Measurements from ENCODE around the gene VARS1.
A peak's percentile ranks its signal among the peaks of the same experiment; 100 is the strongest.
"Not testable (repeated sequence)": the region's sequence is repeated elsewhere in the genome, so short reads cannot be mapped to it uniquely, and the experiment has no call there.

The VARS1 gene

DNA sequence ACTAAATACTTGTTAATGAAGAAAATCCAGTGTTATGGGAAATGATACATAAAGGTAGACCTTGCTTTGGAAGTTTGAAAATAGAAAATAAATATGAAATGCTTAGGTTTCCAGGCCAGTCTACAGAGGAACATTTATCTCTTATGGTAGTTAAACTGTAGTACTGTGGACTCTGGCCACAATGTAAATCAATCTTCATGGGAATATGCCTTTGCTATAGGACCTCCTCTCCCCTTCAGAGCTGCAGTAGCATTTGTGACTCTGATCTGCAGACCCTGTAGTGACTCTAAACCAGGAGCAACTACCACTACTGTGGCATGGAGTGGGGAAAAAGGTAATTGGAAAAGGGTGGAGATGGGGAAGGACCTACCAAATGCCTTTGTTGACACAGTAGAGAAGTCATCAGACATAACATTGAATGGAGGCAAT is 24.3 kb upstream of the VARS1 start:
- FAIRE-seq: no peak
- TF ChIP-seq POLR2AphosphoS5 (IDR thresholded peaks at IDR 0.05; ENCODE audit: low read depth, low read length) (no peak), POLR2A (IDR thresholded peaks at IDR 0.05; ENCODE audit: low read depth, low read length) (no peak), TAF1 (IDR thresholded peaks at IDR 0.05; ENCODE audit: borderline replicate concordance, low read depth, low read length) (no peak)
- no peak for DNase-seq (ENCODE audit: insufficient read length)

DNA sequence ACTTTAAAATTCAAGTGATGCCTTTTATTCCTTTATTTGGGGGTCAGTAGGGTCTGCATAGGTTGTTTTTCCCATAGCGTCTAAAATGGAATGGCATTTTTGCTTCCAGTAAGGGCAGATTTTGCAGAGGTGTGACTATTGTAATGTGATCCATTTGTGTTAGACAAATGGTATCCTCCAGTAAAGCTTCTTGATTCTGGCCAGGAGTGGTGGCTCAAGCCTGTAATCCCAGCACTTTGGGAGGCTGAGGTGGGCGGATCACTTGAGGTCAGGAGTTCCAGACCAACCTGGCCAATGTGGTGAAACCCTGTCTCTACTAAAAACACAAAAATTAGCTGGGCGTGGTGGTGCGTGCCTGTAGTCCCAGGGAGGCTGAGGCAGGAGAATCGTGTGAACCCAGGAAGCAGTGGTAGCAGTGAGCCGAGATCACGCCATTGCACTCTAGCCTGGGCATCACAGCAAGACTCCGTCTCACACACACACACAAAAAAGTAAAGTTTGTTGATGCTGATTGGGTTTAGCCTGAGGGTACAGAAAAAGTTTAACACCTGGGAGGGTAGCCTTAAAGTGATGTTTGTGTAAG is 22.5 kb upstream of the VARS1 start:
- not testable (repeated sequence) for DNase-seq (ENCODE audit: insufficient read length); FAIRE-seq

- peak; percentile 72 for FAIRE-seq
- not testable (repeated sequence) for DNase-seq (ENCODE audit: insufficient read length)
These were observed 21.8 kb upstream of the VARS1 start for GRCh38 chr6:31817133-31817928.

DNA sequence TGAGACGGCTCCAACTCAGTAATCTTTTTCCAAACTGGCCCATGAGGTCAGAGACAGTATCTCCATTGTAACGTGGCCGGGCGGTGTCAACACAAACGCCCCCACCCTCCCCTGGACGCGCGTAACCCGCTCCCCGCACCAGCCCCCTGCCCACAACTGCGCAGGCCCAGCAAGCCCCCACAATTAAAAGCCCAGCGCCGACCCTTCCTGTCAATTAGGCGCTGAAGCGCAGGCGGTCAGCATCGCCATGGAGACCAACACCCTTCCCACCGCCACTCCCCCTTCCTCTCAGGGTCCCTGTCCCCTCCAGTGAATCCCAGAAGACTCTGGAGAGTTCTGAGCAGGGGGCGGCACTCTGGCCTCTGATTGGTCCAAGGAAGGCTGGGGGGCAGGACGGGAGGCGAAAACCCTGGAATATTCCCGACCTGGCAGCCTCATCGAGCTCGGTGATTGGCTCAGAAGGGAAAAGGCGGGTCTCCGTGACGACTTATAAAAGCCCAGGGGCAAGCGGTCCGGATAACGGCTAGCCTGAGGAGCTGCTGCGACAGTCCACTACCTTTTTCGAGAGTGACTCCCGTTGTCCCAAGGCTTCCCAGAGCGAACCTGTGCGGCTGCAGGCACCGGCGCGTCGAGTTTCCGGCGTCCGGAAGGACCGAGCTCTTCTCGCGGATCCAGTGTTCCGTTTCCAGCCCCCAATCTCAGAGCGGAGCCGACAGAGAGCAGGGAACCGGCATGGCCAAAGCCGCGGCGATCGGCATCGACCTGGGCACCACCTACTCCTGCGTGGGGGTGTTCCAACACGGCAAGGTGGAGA is 19.7 kb upstream of the VARS1 start, which contains the start of the genes HSPA1A and HSPA1L:
Gene HSPA1A, plus strand, starts transcription at position 519 of the 814 bp plus-strand sequence. Its CDS starts 214 bp downstream, at position 733.
Gene HSPA1L, minus strand, starts transcription at position 259 of the 814 bp plus-strand sequence. CDS start 3,311 bp downstream, outside the sequence.
- TF ChIP-seq POLR2AphosphoS5 (IDR thresholded peaks at IDR 0.05; ENCODE audit: low read depth, low read length) (peak; percentile 46), TAF1 (IDR thresholded peaks at IDR 0.05; ENCODE audit: borderline replicate concordance, low read depth, low read length) (no peak), POLR2A (IDR thresholded peaks at IDR 0.05; ENCODE audit: low read depth, low read length) (peak; percentile 78)
- peak; percentile 5 for FAIRE-seq
- DNase-seq (ENCODE audit: insufficient read length): peak; percentile 57

DNA sequence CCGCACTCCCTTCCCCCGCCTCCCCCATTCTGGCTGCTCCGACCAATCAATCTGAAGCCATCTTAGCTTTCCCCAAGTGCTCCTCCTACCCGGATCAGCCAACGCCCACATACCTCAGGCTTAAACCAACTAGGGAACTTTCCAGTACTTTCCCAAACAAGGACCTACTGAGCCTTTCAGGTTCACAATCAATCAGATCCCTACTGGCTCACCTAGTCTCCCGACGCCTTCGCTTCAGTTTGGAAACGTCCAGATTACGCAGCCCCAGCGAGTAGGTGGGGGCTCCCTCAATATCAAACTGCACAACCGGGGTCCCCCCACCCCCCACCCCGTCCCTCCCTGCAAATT is 19.1 kb upstream of the VARS1 start:
- DNase-seq (ENCODE audit: insufficient read length) (peak; percentile 81), FAIRE-seq (peak; percentile 69)
- TF ChIP-seq TAF1 (IDR thresholded peaks at IDR 0.05; ENCODE audit: borderline replicate concordance, low read depth, low read length) (no peak), POLR2AphosphoS5 (IDR thresholded peaks at IDR 0.05; ENCODE audit: low read depth, low read length) (no peak; the same call in 1 of the 2 replicates), POLR2A (IDR thresholded peaks at IDR 0.05; ENCODE audit: low read depth, low read length) (no peak)

DNA sequence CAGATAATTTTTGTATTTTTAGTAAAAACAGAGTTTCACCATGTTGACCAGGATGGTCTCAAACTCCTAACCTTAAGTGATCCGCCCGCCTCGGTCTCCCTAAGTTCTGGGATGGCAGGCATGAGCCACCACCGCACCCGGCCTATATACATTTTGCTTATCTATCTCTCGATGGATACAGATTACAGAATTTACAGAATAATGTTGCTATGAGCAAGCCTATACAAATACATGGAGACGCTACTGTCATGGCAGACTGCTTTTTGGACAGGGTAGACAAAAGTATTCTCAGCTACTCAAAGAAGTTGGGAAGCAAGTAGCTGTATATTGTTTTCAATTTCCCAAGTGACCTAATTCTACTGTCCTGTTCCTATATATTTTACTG is 17.9 kb upstream of the VARS1 start:
- FAIRE-seq: no peak
- DNase-seq (ENCODE audit: insufficient read length): no peak
- no peak for TF ChIP-seq TAF1 (IDR thresholded peaks at IDR 0.05; ENCODE audit: borderline replicate concordance, low read depth, low read length)

- DNase-seq (ENCODE audit: insufficient read length) (no peak), FAIRE-seq (no peak)
- no peak for TF ChIP-seq TAF1 (IDR thresholded peaks at IDR 0.05; ENCODE audit: borderline replicate concordance, low read depth, low read length)
- no peak for TF ChIP-seq POLR2A (IDR thresholded peaks at IDR 0.05; ENCODE audit: low read depth, low read length)
- TF ChIP-seq POLR2AphosphoS5 (IDR thresholded peaks at IDR 0.05; ENCODE audit: low read depth, low read length): no peak
These were observed 16.1 kb upstream of the VARS1 start for GRCh38 chr6:31811645-31812044.

GRCh38 chr6:31808599-31808998 is 13.0 kb upstream of the VARS1 start:
- not testable (repeated sequence) for DNase-seq (ENCODE audit: insufficient read length); FAIRE-seq

GRCh38 chr6:31806470-31807272 is 11.1 kb upstream of the VARS1 start, which contains the start of gene LSM2:
Gene LSM2 (minus strand): TSS chr6:31806966. CDS start chr6:31806757, 209 bp downstream.
- TF ChIP-seq TAF1 (IDR thresholded peaks at IDR 0.05; ENCODE audit: borderline replicate concordance, low read depth, low read length) (peak; percentile 50; the same call in 1 of the 2 replicates), POLR2AphosphoS5 (IDR thresholded peaks at IDR 0.05; ENCODE audit: low read depth, low read length) (peak; percentile 90), POLR2A (IDR thresholded peaks at IDR 0.05; ENCODE audit: low read depth, low read length) (peak; percentile 89)
- FAIRE-seq: peak; percentile 94
- peak; percentile 100 for DNase-seq (ENCODE audit: insufficient read length)

GRCh38 chr6:31805939-31806469 is 10.5 kb upstream of the VARS1 start:
- FAIRE-seq: peak; percentile 36
- no peak for TF ChIP-seq POLR2AphosphoS5 (IDR thresholded peaks at IDR 0.05; ENCODE audit: low read depth, low read length)
- no peak for TF ChIP-seq TAF1 (IDR thresholded peaks at IDR 0.05; ENCODE audit: borderline replicate concordance, low read depth, low read length)
- TF ChIP-seq POLR2A (IDR thresholded peaks at IDR 0.05; ENCODE audit: low read depth, low read length): no peak

DNA sequence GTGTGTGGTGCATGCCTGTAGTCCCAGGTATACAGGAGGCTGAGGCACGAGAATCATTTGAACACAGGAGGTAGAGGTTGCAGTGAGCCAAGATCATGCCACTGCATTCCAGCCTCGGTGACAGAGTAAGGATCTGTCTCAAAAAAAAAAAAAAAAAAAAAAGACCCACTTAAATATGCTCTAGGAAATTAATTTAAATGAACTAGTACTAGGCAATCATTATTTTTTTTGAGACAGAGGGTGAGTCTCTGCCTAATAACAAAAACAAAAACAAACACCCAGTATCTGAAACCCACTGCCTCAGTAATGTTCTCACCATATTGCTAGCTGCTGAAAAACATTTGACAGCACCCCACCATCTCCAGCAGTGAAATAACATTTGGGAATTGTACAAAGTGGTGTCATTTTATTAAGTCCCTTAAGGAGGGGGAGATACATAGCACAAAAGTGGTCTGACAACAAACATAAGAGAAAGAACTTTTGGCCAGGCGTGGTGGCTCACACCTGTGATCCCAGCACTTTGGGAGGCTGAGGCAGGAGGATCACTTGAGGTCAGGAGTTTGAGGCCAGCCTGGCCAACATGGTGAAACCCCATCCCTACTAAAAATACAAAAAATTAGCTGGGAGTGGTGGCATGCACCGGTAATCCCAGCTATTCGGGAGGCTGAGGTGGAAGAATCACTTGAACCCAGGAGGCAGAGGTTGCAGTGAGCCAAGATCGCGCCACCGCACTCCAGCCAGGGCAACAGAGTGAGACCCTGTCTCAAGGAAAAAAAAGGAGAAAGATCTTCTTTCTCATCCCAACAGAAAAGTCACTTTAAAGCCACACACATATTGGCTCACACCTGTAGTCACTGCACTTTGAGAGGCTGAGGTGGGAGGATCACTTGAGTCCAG is 5.7 kb upstream of the VARS1 start:
- not testable (repeated sequence) for DNase-seq (ENCODE audit: insufficient read length); FAIRE-seq

More at GRCh38 chr6:31805939-31806469, 10.5 kb upstream of the VARS1 start:
- DNase-seq (ENCODE audit: insufficient read length): no peak
